RWPE2 (cell line): Measurements from ENCODE around the gene BMP6.

Experiments
- ATAC-seq: fragments of 200-7000 bp; cut with Tn5 transposase; 3 replicates; pipeline ENCODE4 v1.9.1; 2021; ENCODE audit warnings: low read depth
- DNase-seq: peaks from one replicate; pipeline ENCODE4 v3.0.0-alpha.2; 2020; ENCODE audit warnings: low spot score
- H3K27ac ChIP-seq: fragments of 450-650 bp; 2 replicates; pipeline ENCODE4 v1.5.1; 2017; ENCODE audit warnings: mild to moderate bottlenecking; ENCODE audit not compliant: poor library complexity, severe bottlenecking
- H3K27me3 ChIP-seq: fragments of 250-450 bp; sonication (Bioruptor Pico); 2 replicates; pipeline ENCODE4 v1.5.1; 2021; ENCODE audit warnings: mild to moderate bottlenecking, moderate library complexity; ENCODE audit not compliant: insufficient read depth, poor library complexity, severe bottlenecking
- H3K36me3 ChIP-seq: fragments of 250-450 bp; sonication (Bioruptor Pico); 2 replicates; pipeline ENCODE4 v1.5.1; 2020; ENCODE audit warnings: low read depth, mild to moderate bottlenecking, moderate library complexity
- H3K4me1 ChIP-seq: fragments of 250-450 bp; sonication (Bioruptor Pico); 2 replicates; pipeline ENCODE4 v1.5.1; 2021; ENCODE audit warnings: mild to moderate bottlenecking, moderate library complexity; ENCODE audit not compliant: insufficient read depth, poor library complexity, severe bottlenecking
- H3K4me3 ChIP-seq: fragments of 250-450 bp; sonication (Bioruptor Pico); 2 replicates; pipeline ENCODE4 v1.5.1; 2021; ENCODE audit warnings: mild to moderate bottlenecking, moderate library complexity; ENCODE audit not compliant: severe bottlenecking
- H3K9me3 ChIP-seq: fragments of 250-450 bp; sonication (Bioruptor Pico); 2 replicates; pipeline ENCODE4 v1.5.1; 2021; ENCODE audit warnings: mild to moderate bottlenecking, moderate library complexity; ENCODE audit not compliant: severe bottlenecking
- CTCF ChIP-seq: fragments of 450-650 bp; IDR thresholded peaks from one replicate; pipeline ENCODE4 v1.5.1; 2017; ENCODE audit warnings: mild to moderate bottlenecking, moderate library complexity; ENCODE audit not compliant: poor library complexity, severe bottlenecking

BMP6 gene

GRCh38 chr6:7761051-7761450, 35.2 kb downstream of the BMP6 start:
- DNase-seq (no peak), ATAC-seq (no peak)
- no peak overlapping the region for H3K4me3 ChIP-seq
- no peak overlapping the region for H3K27ac ChIP-seq
- no peaks in the 10 kb centered on the region for H3K9me3 ChIP-seq
- no peak for TF ChIP-seq CTCF
- no peaks in the 10 kb centered on the region for H3K36me3 ChIP-seq
- peaks cover 12% of the 10 kb centered on the region for H3K27me3 ChIP-seq
- H3K4me1 ChIP-seq, result no peaks in the 10 kb centered on the region

DNA sequence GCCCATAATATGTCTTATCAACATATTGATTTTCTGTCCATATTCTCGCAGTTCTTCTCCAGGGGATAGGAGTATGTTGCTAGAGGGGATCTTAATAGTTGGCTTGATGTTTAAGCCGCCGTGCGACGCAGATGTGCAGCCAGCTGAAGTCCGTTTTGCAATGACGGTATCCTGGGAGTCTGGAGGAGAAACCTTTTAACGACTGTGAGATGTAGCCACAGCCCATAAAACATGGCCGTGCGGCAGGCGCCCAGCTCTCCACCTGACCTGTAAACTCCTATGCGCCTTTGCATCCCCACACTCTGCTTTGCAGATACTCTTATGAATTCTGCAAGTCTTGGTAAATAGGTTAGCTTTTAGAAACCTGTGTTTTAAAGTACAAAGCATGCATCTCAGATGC, 36.9 kb downstream of the BMP6 start:
- no peak for TF ChIP-seq CTCF
- Histone ChIP-seq H3K4me3 (no peak overlapping the region), H3K9me3 (no peaks in the 10 kb centered on the region), H3K27ac (no peak overlapping the region), H3K4me1 (no peaks in the 10 kb centered on the region), H3K27me3 (peaks cover 12% of the 10 kb centered on the region), H3K36me3 (no peaks in the 10 kb centered on the region)
- ATAC-seq (no peak), DNase-seq (no peak)

DNA sequence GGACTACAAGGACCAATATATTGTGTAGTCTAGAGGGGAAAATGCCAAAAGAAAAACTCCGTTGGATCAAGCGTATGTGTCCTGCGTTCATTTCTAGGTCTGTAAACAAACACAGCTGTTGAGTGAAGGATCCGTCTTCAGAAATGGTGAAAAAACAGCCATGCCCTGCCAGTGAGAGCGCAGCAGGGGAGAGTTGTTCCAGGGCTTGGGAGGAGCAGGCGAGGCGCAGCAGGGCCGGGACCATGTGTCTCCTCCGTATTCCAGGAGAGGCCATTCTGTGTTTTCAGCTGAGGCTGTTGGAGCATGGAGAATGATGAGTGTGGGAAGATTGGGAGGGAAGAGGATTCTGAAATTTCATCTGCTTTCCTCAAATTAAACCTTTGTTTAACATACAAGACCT, 38.0 kb downstream of the BMP6 start:
- H3K27me3 ChIP-seq, result peaks cover 9% of the 10 kb centered on the region
- no peaks in the 10 kb centered on the region for H3K4me1 ChIP-seq
- no peak for DNase-seq
- H3K27ac ChIP-seq, result no peak overlapping the region
- no peak overlapping the region for H3K4me3 ChIP-seq
- TF ChIP-seq CTCF, result no peak
- no peak for ATAC-seq
- no peaks in the 10 kb centered on the region for H3K36me3 ChIP-seq
- H3K9me3 ChIP-seq, result no peaks in the 10 kb centered on the region

- Histone ChIP-seq H3K4me1 (no peaks in the 10 kb centered on the region), H3K36me3 (no peaks in the 10 kb centered on the region), H3K4me3 (no peak overlapping the region), H3K27ac (no peak overlapping the region), H3K27me3 (peaks cover 6% of the 10 kb centered on the region), H3K9me3 (no peaks in the 10 kb centered on the region)
- no peak for TF ChIP-seq CTCF
- DNase-seq (no peak), ATAC-seq (no peak)
Measured at GRCh38 chr6:7765575-7766325, 39.9 kb downstream of the BMP6 start.

DNA sequence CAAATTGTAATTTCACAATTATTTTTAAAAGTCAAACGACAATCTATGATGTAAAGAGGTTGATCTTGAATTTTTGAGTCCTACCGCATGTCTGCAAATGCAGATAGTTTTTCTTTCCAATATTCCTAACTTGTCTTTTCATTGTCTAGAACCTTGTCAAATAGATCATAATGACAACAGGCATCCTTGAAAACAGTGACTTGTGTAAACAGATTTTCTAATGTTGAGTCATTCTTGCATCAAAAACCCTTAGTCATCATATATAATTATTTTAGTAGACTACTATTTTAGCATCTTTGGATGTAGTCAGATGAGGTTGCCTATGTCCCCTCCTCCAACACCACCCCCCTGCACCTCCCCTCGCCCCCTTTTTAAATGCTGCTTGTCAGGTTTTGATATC, 43.8 kb downstream of the BMP6 start:
- Histone ChIP-seq H3K27me3 (no peaks in the 10 kb centered on the region), H3K4me3 (no peak overlapping the region), H3K4me1 (no peaks in the 10 kb centered on the region), H3K36me3 (no peaks in the 10 kb centered on the region), H3K9me3 (no peaks in the 10 kb centered on the region), H3K27ac (no peak overlapping the region)
- no peak for ATAC-seq
- no peak for DNase-seq
- no peak for TF ChIP-seq CTCF
